Vagina (tissue), 2 donors: ENCODE data around the gene CPD. TPM values are rescaled to one million over a fixed set of nuclear protein-coding genes. Genes with fewer than 3 reads are reported as not detected.
"Not testable (repeated sequence)": the region's sequence is repeated elsewhere in the genome, so short reads cannot be mapped to it uniquely, and the experiment has no call there.

Experiments
- DNase-seq, 2 donors: peaks; one replicate each; pipeline ENCODE4 v3.0.0-alpha.2; 2017; ENCODE audit errors: extremely low spot score in 2 of 2
- H3K27ac ChIP-seq: fragments of 200-600 bp; sonication (generic); one replicate; pipeline ENCODE4 v1.5.1; 2019
- H3K27me3 ChIP-seq: fragments of 200-600 bp; sonication (generic); one replicate; pipeline ENCODE4 v1.5.1; 2019
- H3K36me3 ChIP-seq, 2 donors: fragments of 200-600 bp; sonication (generic); one replicate each; pipeline ENCODE4 v1.5.1; 2017 to 2019
- H3K4me1 ChIP-seq: fragments of 200-600 bp; sonication (generic); one replicate; pipeline ENCODE4 v1.5.1; 2019
- H3K4me3 ChIP-seq, 2 donors: fragments of 200-600 bp; sonication (generic); 1 replicate in 1 of 2; 2 replicates in 1 of 2; pipeline ENCODE4 v1.5.1; 2016 to 2019
- H3K9me3 ChIP-seq: fragments of 200-600 bp; sonication (generic); one replicate; pipeline ENCODE4 v1.5.1; 2019
- CTCF ChIP-seq, 3 experiments: fragments of 450-650 bp in 2 of 3; fragments of 200-600 bp in 1 of 3; sonication (generic) in 1 of 3; IDR thresholded peaks; one replicate each; pipeline ENCODE4 v1.5.1; 2017 to 2019; ENCODE audit warnings: antibody characterized with exemption in 3 of 3, mild to moderate bottlenecking in 2 of 3, moderate library complexity in 2 of 3
- POLR2A ChIP-seq, 2 donors: fragments of 450-650 bp; IDR thresholded peaks; one replicate each; pipeline ENCODE4 v1.6.1; 2017; ENCODE audit warnings: antibody characterized with exemption in 2 of 2, mild to moderate bottlenecking in 2 of 2, moderate library complexity in 2 of 2
- POLR2AphosphoS5 ChIP-seq, 2 donors: sonication (generic); formaldehyde crosslinking; IDR thresholded peaks; one replicate each; pipeline ENCODE4 v1.9.0; 2017; ENCODE audit warnings: antibody characterized with exemption in 2 of 2, mild to moderate bottlenecking in 2 of 2, low read depth in 1 of 2; ENCODE audit not compliant: insufficient read depth in 1 of 2
- intact Hi-C: fragments of 100-400 bp; cut with DNase I; formaldehyde crosslinking; loops from one replicate; pipeline ENCODE4 v1.15.1; 2023
- total RNA-seq: library from RNA; depleted of rRNA; stranded (reverse); fragments of >200 nt; gene quantifications from one replicate; pipeline ENCODE4 v1.2.3, GENCODE V29; 2016

Gene CPD
- total RNA-seq, 1 donor from 2014 or later = 56.5 TPM

GRCh38 chr17:30449480-30449879 is 70.8 kb downstream of the CPD start:
- DNase-seq = no peak
- H3K27me3 ChIP-seq = no peaks in the 10 kb centered on the region
- TF ChIP-seq POLR2A (IDR thresholded peaks at IDR 0.05) (no peak), CTCF (IDR thresholded peaks at IDR 0.05) (no peak), POLR2AphosphoS5 (IDR thresholded peaks at IDR 0.05; ENCODE audit: insufficient read depth in 1 of 2, low read depth in 1 of 2) (no peak)
- intact Hi-C loops = no loop called here
- no peak overlapping the region for H3K4me3 ChIP-seq
- peaks cover 0 to 36% of the 10 kb centered on the region in 2 donors for H3K36me3 ChIP-seq
- no peak overlapping the region for H3K27ac ChIP-seq
- H3K9me3 ChIP-seq = no peaks in the 10 kb centered on the region
- H3K4me1 ChIP-seq = no peaks in the 10 kb centered on the region

- intact Hi-C loops = no loop called here
- Histone ChIP-seq H3K9me3 (no peaks in the 10 kb centered on the region), H3K4me1 (no peaks in the 10 kb centered on the region), H3K27me3 (no peaks in the 10 kb centered on the region), H3K36me3 (peaks cover 0 to 29% of the 10 kb centered on the region in 2 donors), H3K27ac (no peak overlapping the region), H3K4me3 (no peak overlapping the region)
- no peak for DNase-seq
- TF ChIP-seq POLR2AphosphoS5 (IDR thresholded peaks at IDR 0.05; ENCODE audit: insufficient read depth in 1 of 2, low read depth in 1 of 2) (no peak), CTCF (IDR thresholded peaks at IDR 0.05) (no peak), POLR2A (IDR thresholded peaks at IDR 0.05) (no peak)
Measured at GRCh38 chr17:30450125-30451027, 71.6 kb downstream of the CPD start.

- peaks cover 0 to 41% of the 10 kb centered on the region in 2 donors for H3K36me3 ChIP-seq
- no peak for DNase-seq
- intact Hi-C loops = no loop called here
- TF ChIP-seq POLR2AphosphoS5 (IDR thresholded peaks at IDR 0.05; ENCODE audit: insufficient read depth in 1 of 2, low read depth in 1 of 2) (no peak), POLR2A (IDR thresholded peaks at IDR 0.05) (no peak), CTCF (IDR thresholded peaks at IDR 0.05) (no peak)
- no peaks in the 10 kb centered on the region for H3K4me1 ChIP-seq
- H3K27ac ChIP-seq = no peak overlapping the region
- no peaks in the 10 kb centered on the region for H3K9me3 ChIP-seq
- no peaks in the 10 kb centered on the region for H3K27me3 ChIP-seq
- H3K4me3 ChIP-seq = no peak overlapping the region
Measured at GRCh38 chr17:30454635-30455034, 75.9 kb downstream of the CPD start.

GRCh38 chr17:30458371-30458770 is 79.6 kb downstream of the CPD start:
- no peaks in the 10 kb centered on the region for H3K27me3 ChIP-seq
- H3K9me3 ChIP-seq = no peaks in the 10 kb centered on the region
- H3K36me3 ChIP-seq = peaks cover 0 to 43% of the 10 kb centered on the region in 2 donors
- H3K27ac ChIP-seq = no peak overlapping the region
- no peak for DNase-seq
- TF ChIP-seq CTCF (IDR thresholded peaks at IDR 0.05) = no peak
- TF ChIP-seq POLR2AphosphoS5 (IDR thresholded peaks at IDR 0.05; ENCODE audit: insufficient read depth in 1 of 2, low read depth in 1 of 2) = no peak
- no peak for TF ChIP-seq POLR2A (IDR thresholded peaks at IDR 0.05)
- H3K4me1 ChIP-seq = no peaks in the 10 kb centered on the region
- intact Hi-C loops = no loop called here
- no peak overlapping the region for H3K4me3 ChIP-seq

GRCh38 chr17:30458797-30459413 is 80.2 kb downstream of the CPD start:
- H3K4me3 ChIP-seq, H3K27ac ChIP-seq, intact Hi-C loops, H3K27me3 ChIP-seq, DNase-seq, H3K4me1 ChIP-seq, H3K9me3 ChIP-seq: not testable (repeated sequence)
- peaks cover 0 to 38% of the 10 kb centered on the region in 2 donors for H3K36me3 ChIP-seq
